ENCODE results near the gene SEMA6A. TPM values are rescaled to one million over a fixed set of nuclear protein-coding genes. Genes with fewer than 3 reads are reported as not detected.

SEMA6A gene
- total RNA-seq, 4 donors from 2014 or later, result 22.4 to 118 (median 48.7) TPM

- intact Hi-C loops (cut with DNase I; ENCODE audit: low total_unique reads), result no loop called here
These were observed 125.7 kb downstream of the SEMA6A start for GRCh38 chr5:116448870-116449427.

GRCh38 chr5:116448450-116448849 lies 126.2 kb downstream of the SEMA6A start:
- TF ChIP-seq POLR2A (IDR thresholded peaks at IDR 0.05) (no peak), CTCF (IDR thresholded peaks at IDR 0.05) (no peak)

More at GRCh38 chr5:116448870-116449427, 125.7 kb downstream of the SEMA6A start:
- H3K9me3 ChIP-seq, result no peaks in the 10 kb centered on the region
- no peaks in the 10 kb centered on the region for H3K4me1 ChIP-seq
- H3K27ac ChIP-seq, result no peak overlapping the region
- no peak overlapping the region for H3K4me3 ChIP-seq
- H3K36me3 ChIP-seq, result no peaks in the 10 kb centered on the region
- TF ChIP-seq POLR2A (IDR thresholded peaks at IDR 0.05) (no peak), CTCF (IDR thresholded peaks at IDR 0.05) (no peak)
- no peak for DNase-seq
- H3K27me3 ChIP-seq, result no peaks in the 10 kb centered on the region

GRCh38 chr5:116446356-116447005 lies 128.1 kb downstream of the SEMA6A start:
- no peaks in the 10 kb centered on the region for H3K4me1 ChIP-seq
- no peaks in the 10 kb centered on the region for H3K27me3 ChIP-seq
- H3K4me3 ChIP-seq, result no peak overlapping the region
- no peak overlapping the region for H3K27ac ChIP-seq
- no peak for DNase-seq
- intact Hi-C loops (cut with DNase I; ENCODE audit: low total_unique reads), result no loop called here
- no peak for TF ChIP-seq CTCF (IDR thresholded peaks at IDR 0.05)
- TF ChIP-seq POLR2A (IDR thresholded peaks at IDR 0.05), result no peak
- H3K9me3 ChIP-seq, result no peaks in the 10 kb centered on the region
- no peaks in the 10 kb centered on the region for H3K36me3 ChIP-seq

More at GRCh38 chr5:116448450-116448849, 126.2 kb downstream of the SEMA6A start:
- no peak for DNase-seq
- Histone ChIP-seq H3K27ac (no peak overlapping the region), H3K4me1 (no peaks in the 10 kb centered on the region), H3K9me3 (no peaks in the 10 kb centered on the region), H3K27me3 (no peaks in the 10 kb centered on the region), H3K4me3 (no peak overlapping the region), H3K36me3 (no peaks in the 10 kb centered on the region)
- intact Hi-C loops (cut with DNase I; ENCODE audit: low total_unique reads), result no loop called here

- H3K27me3 ChIP-seq, result no peaks in the 10 kb centered on the region
- H3K9me3 ChIP-seq, result no peaks in the 10 kb centered on the region
- TF ChIP-seq POLR2A (IDR thresholded peaks at IDR 0.05) (no peak), CTCF (IDR thresholded peaks at IDR 0.05) (no peak)
- no peak for DNase-seq
- no peak overlapping the region for H3K27ac ChIP-seq
- no peak overlapping the region for H3K4me3 ChIP-seq
- intact Hi-C loops (cut with DNase I; ENCODE audit: low total_unique reads), result no loop called here
- no peaks in the 10 kb centered on the region for H3K4me1 ChIP-seq
- H3K36me3 ChIP-seq, result no peaks in the 10 kb centered on the region
These were observed 129.3 kb downstream of the SEMA6A start for GRCh38 chr5:116445311-116445710.
